HUES48 (cell line): Measurements from ENCODE around the gene SLC27A6.
"Not testable (repeated sequence)": the region's sequence is repeated elsewhere in the genome, so short reads cannot be mapped to it uniquely, and the experiment has no call there.

Experiments
- H3K27ac ChIP-seq: one replicate; pipeline ENCODE4 v1.7.0; 2013; ENCODE audit warnings: low read depth, low read length, inconsistent platforms
- H3K27me3 ChIP-seq: 2 replicates; pipeline ENCODE4 v1.6.1; 2013; ENCODE audit warnings: mild to moderate bottlenecking, low read length; ENCODE audit not compliant: control insufficient read depth, insufficient read depth
- H3K36me3 ChIP-seq: 2 replicates; pipeline ENCODE4 v1.6.1; 2013; ENCODE audit warnings: low read length; ENCODE audit not compliant: control insufficient read depth, insufficient read depth
- H3K4me1 ChIP-seq: 2 replicates; pipeline ENCODE4 v1.6.1; 2013; ENCODE audit warnings: mild to moderate bottlenecking, low read length; ENCODE audit not compliant: control insufficient read depth, insufficient read depth
- H3K4me3 ChIP-seq: 2 replicates; pipeline ENCODE4 v1.5.1; 2013; ENCODE audit warnings: mild to moderate bottlenecking, low read depth, low read length
- H3K9ac ChIP-seq: 2 replicates; pipeline ENCODE4 v1.6.1; 2013; ENCODE audit warnings: mild to moderate bottlenecking, low read depth, low read length, moderate library complexity
- H3K9me3 ChIP-seq: 2 replicates; pipeline ENCODE4 v1.6.1; 2013; ENCODE audit warnings: low read length; ENCODE audit not compliant: control insufficient read depth, insufficient read depth

SLC27A6 gene, protein sequence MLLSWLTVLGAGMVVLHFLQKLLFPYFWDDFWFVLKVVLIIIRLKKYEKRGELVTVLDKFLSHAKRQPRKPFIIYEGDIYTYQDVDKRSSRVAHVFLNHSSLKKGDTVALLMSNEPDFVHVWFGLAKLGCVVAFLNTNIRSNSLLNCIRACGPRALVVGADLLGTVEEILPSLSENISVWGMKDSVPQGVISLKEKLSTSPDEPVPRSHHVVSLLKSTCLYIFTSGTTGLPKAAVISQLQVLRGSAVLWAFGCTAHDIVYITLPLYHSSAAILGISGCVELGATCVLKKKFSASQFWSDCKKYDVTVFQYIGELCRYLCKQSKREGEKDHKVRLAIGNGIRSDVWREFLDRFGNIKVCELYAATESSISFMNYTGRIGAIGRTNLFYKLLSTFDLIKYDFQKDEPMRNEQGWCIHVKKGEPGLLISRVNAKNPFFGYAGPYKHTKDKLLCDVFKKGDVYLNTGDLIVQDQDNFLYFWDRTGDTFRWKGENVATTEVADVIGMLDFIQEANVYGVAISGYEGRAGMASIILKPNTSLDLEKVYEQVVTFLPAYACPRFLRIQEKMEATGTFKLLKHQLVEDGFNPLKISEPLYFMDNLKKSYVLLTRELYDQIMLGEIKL

DNA sequence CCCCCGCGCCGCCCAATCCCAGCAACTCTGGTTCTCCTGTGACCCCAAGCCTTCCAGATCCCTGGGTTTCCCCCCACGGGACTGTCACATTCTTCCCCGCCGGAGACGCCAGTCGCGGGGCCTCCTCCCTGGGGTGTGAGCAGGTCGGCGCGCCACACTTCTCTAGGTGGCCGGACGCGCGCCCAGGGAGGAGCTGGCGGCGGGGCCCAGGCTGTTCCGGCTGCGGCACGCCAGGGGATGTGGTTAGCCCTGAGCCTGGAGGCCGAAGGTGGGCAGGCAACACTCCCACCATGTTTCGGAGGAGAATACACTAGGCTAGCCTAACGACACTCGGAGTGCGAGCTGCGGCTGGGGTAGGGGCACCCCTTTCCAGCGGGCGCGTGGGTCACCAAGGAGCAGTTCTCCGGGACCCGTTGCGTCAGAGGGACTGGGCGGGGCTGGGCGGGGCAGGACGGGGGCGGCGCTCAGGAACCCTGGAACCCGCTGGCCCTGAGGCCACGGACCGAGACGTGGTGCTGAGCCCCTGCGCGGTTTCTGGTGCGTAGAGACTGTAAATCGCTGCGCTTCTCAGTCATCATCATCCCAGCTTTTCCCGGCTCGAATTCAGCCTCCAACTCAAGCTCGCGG, at the start of gene SLC27A6:
TSS of gene SLC27A6 (plus strand) at position 478 of the 627 bp plus-strand sequence. CDS start 650 bp downstream, outside the sequence.
- Histone ChIP-seq H3K4me3 (peak within 1 kb of the TSS; percentile 85), H3K4me1 (no peaks in the 10 kb centered on the region), H3K9ac (no peak within 1 kb of the TSS)

DNA sequence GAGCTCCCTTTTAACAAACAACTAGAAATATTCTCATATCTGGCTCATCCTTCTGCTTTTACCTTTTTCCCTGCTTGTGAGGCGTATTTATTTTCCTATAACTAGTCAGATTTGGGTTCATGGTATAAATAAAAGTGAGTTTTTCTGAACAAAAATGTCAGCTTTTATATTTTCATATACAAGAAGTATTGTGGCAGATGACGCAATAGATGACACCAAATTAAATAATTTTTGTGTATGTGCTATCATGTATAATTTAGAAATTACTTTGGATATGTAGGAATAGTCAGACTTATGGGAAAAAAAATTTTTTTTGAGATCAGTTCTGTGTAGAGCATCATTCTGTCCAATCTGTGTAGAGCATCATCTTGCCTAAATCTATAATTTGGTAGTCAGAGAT, 45.7 kb upstream of the SLC27A6 start:
- Histone ChIP-seq H3K36me3 (no peaks in the 10 kb centered on the region), H3K4me3 (no peak overlapping the region), H3K27me3 (no peaks in the 10 kb centered on the region), H3K9ac (no peak overlapping the region), H3K27ac (no peak overlapping the region), H3K4me1 (no peaks in the 10 kb centered on the region), H3K9me3 (no peaks in the 10 kb centered on the region)

More for the DNA sequence above, at the start of gene SLC27A6:
- H3K9me3 ChIP-seq, result no peaks in the 10 kb centered on the region
- H3K27me3 ChIP-seq, result peaks cover 38% of the 10 kb centered on the region
- no peaks in the 10 kb centered on the region for H3K36me3 ChIP-seq
- H3K27ac ChIP-seq, result no peak within 1 kb of the TSS

DNA sequence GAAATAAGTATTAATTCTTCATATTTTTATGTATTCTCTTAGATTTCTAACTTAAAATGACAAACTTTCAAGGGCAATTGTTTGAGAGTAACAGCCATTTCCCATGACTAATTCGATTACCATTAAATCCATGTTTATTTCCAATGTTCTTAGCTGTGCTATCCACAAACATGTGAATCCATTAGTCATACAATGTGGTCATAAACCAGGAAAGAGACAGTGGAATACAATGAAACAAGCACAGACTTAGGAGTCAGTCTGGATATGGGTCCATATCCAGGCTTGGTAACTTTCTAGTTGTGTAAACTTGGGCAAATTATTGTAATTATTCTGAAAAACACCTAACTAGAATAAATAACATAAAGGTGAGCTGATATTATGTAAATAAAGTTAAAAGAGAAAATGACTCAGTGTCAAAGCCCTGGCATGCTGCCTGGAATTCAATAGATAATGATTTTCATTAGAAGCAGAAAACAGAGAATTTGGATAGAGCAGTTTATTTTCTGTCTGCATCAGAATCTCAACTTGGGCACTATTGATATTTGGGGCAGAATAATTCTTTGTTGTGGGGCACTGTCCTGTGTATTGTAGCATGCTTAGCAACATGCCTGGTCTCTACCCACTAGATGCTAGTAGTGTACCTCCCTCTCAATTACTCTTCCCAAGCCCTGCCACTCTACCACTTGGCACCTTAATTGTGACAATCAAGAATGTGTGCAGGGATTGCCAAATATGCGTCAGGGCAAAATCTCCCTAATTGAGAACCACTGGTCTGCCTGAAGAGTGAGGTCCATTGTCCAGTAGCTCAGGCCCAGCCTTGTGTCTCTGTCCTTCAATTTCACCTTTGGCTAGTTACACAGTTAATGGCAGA, 44.7 kb upstream of the SLC27A6 start:
- H3K4me3 ChIP-seq, result no peak overlapping the region
- no peaks in the 10 kb centered on the region for H3K27me3 ChIP-seq
- no peak overlapping the region for H3K27ac ChIP-seq
- no peaks in the 10 kb centered on the region for H3K4me1 ChIP-seq
- H3K9me3 ChIP-seq, result no peaks in the 10 kb centered on the region
- H3K9ac ChIP-seq, result no peak overlapping the region
- H3K36me3 ChIP-seq, result no peaks in the 10 kb centered on the region

DNA sequence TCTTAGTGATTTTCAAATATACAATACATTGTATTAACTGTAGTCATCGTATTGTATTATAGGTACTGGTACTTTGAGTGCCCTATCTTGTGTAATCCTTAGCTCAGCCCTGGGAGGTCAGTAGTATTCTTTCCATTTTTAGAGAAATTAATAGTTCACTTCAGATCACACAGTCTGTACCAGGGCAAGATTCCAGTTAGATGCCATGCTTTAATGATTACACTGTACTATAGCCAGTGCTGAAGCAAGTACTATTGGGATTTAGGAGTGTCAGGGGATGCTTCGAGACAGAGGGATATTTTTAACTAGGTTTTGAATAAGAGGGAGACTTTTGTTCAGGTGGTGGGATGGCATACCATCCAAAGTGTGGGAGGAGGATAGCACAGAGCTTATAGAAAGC, 41.0 kb upstream of the SLC27A6 start:
- Histone ChIP-seq H3K9me3 (no peaks in the 10 kb centered on the region), H3K27ac (no peak overlapping the region), H3K27me3 (no peaks in the 10 kb centered on the region), H3K36me3 (no peaks in the 10 kb centered on the region), H3K9ac (no peak overlapping the region), H3K4me3 (no peak overlapping the region), H3K4me1 (no peaks in the 10 kb centered on the region)

DNA sequence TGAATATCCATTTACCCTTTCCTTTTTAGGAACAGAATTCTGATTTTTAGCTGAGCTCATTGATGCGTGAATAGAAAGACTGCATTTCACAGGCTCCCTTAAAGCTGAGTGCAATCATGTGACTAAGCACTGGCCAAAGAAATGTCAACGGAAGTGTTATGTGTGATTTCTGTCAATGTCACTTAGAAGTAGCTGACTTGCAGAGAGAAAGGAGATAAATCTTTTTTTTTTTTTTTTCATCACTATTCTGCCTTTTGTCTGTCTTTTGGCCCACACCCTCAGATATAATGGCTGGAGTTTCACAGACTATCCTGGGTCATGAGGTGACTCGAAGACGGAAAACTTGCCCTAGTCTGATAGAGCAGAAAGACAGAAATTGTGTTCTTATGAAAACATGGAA, 39.3 kb upstream of the SLC27A6 start:
- no peak overlapping the region for H3K9ac ChIP-seq
- no peaks in the 10 kb centered on the region for H3K36me3 ChIP-seq
- H3K27ac ChIP-seq, result no peak overlapping the region
- no peaks in the 10 kb centered on the region for H3K27me3 ChIP-seq
- no peaks in the 10 kb centered on the region for H3K4me1 ChIP-seq
- H3K9me3 ChIP-seq, result no peaks in the 10 kb centered on the region
- no peak overlapping the region for H3K4me3 ChIP-seq

DNA sequence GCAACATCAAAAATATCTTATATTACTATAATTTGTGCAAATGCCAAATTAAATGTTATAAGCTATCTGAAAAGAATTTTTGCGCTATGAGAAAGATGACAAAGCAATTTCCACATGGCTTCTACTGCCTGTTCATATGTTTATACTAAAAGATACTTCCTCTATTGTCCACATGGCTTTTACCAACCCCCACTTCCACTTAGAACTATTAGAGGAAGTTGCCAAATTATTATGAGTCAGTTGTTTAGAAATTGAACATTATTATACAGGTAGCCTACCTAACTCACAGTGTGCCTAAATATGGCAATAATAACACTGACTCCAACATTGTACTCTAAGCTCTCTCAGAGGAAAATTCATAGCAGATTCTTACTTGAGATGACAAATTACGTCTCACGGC, 37.6 kb upstream of the SLC27A6 start:
- no peaks in the 10 kb centered on the region for H3K27me3 ChIP-seq
- no peak overlapping the region for H3K4me3 ChIP-seq
- H3K9ac ChIP-seq, result no peak overlapping the region
- H3K36me3 ChIP-seq, result no peaks in the 10 kb centered on the region
- no peak overlapping the region for H3K27ac ChIP-seq
- 0 out of 2 replicates have a peak, but pooled peaks cover 6% of the 10 kb centered on the region for H3K9me3 ChIP-seq
- no peaks in the 10 kb centered on the region for H3K4me1 ChIP-seq

DNA sequence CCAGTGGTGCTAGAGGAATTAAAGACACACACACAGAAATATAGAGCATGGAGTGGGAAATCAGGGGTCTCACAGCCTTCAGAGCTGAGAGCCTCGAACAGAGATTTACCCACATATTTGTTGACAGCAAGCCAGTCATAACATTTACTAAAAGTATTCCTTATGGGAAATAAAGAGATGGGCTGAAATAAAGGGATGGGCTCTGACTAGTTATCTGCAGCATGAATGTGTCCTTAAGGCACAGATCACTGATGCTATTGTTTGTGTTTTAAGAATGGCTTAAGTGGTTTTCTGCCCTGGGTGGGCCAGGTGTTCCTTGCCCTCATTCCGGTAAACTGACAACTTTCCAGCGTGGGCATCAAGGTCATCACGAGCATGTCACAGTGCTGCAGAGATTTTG, 33.1 kb upstream of the SLC27A6 start:
- not testable (repeated sequence) for H3K9me3 ChIP-seq, H3K27me3 ChIP-seq

DNA sequence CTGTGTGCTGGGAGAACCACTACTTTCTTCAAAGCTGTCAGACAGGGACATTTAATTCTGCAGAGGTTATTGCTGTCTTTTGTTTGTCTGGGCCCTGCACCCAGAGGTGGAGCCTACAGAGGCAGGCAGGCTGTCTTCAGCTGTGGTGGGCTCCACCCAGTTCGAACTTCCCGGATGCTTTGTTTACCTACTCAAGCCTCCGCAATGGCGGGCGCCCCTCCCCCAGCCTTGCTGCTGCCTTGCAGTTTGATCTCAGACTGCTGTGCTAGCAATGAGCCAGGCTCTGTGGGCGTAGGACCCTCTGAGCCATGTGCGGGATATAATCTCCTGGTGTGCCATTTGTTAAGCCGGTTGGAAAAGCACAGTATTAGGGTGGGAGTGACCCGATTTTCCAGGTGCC, 22.2 kb upstream of the SLC27A6 start:
- H3K27ac ChIP-seq, H3K27me3 ChIP-seq, H3K4me1 ChIP-seq, H3K9me3 ChIP-seq, H3K36me3 ChIP-seq, H3K9ac ChIP-seq, H3K4me3 ChIP-seq: not testable (repeated sequence)

More for the DNA sequence above, 33.1 kb upstream of the SLC27A6 start:
- H3K27ac ChIP-seq, H3K36me3 ChIP-seq, H3K9ac ChIP-seq, H3K4me1 ChIP-seq, H3K4me3 ChIP-seq: not testable (repeated sequence)

DNA sequence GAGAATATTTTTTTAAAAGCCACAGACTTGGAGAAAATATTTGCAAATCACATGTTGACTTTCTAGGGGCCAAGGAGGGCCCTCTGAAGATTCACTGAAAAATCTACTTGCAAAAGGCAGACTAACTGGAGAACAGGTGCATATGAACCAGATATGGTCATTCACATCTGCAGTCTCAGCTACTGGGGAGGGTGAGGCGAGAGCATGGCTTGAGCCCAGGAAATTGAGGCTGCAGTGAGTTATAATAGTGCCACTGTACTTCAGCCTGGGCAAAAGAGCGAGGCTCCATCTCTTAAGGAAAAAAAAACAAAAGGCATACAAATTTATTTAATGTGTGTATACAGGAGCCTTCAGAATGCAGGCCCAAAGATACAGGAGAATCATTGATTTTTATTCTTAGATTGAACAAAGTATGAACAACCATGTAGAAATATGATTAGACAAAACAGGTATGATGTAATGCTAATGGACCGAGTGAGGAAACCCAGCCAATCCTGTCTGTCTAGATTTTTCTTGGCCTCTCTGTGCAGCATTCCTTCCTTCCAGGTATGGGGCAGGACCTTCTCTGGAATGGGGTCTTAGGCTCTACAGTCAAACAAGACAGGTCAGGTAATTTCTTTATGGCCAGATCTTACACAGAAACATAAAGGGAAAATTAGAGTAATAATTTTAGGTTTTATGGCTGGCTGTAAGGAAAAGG, 15.3 kb upstream of the SLC27A6 start:
- H3K27ac ChIP-seq, result no peak overlapping the region
- no peak overlapping the region for H3K9ac ChIP-seq
- no peak overlapping the region for H3K4me3 ChIP-seq
- H3K36me3 ChIP-seq, result no peaks in the 10 kb centered on the region
- no peaks in the 10 kb centered on the region for H3K9me3 ChIP-seq
- no peaks in the 10 kb centered on the region for H3K27me3 ChIP-seq
- H3K4me1 ChIP-seq, result no peaks in the 10 kb centered on the region

DNA sequence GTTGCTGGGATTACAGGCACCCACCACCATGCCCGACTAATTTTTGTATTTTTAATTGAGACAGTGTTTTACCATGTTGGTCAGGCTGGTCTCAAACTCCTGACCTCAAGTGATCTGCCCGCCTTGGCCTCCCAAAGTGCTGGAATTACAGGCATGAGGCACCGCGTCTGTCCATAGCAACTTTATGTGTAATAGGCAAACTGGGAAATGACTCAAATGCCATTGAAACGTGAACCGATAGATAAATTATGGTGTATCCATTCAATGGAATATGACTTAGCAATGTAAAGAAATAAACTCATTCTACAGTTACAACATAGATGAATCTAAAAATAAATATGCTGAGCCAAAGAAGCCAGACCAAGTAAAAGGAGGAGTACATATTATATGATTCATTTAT, 14.0 kb upstream of the SLC27A6 start:
- not testable (repeated sequence) for H3K27me3 ChIP-seq, H3K27ac ChIP-seq, H3K9me3 ChIP-seq, H3K4me1 ChIP-seq, H3K9ac ChIP-seq, H3K4me3 ChIP-seq, H3K36me3 ChIP-seq
